AG04450 (cell line): Measurements from ENCODE around the gene TP53. TPM values are rescaled to one million over a fixed set of nuclear protein-coding genes. Genes with fewer than 3 reads are reported as not detected.
A peak's percentile ranks its signal among the peaks of the same experiment; 100 is the strongest.

ENCODE experiments used
- CTCF ChIA-PET: fragments of 300-600, 350-600 bp; formaldehyde crosslinking; extraction: SDS; loops from one replicate; lab custom pipeline; 2022; ENCODE audit warnings: antibody characterized with exemption, inconsistent platforms; lab: Charles Lee
- POLR2A ChIA-PET: fragments of 350-600 bp; formaldehyde crosslinking; extraction: SDS; loops from one replicate; lab custom pipeline; 2021; ENCODE audit warnings: antibody characterized with exemption, inconsistent platforms; lab: Yijun Ruan, JAX
- DNase-seq: peaks from one replicate; pipeline ENCODE4 v3.0.0-alpha.2; 2011; ENCODE audit warnings: low read depth, low spot score
- H3K27ac ChIP-seq: one replicate; pipeline ENCODE4 v1.5.1; 2012; ENCODE audit warnings: low read depth, low read length, control low read depth
- H3K27me3 ChIP-seq: one replicate; pipeline ENCODE4 v1.6.0; 2012; ENCODE audit warnings: low read length; ENCODE audit not compliant: control insufficient read depth, insufficient read depth
- H3K4me3 ChIP-seq: 2 replicates; pipeline ENCODE4 v1.5.1; 2011; ENCODE audit warnings: mild to moderate bottlenecking, low read depth, low read length, control low read depth
- H3K9me3 ChIP-seq: 2 replicates; pipeline ENCODE4 v1.5.1; 2012; ENCODE audit warnings: low read length; ENCODE audit not compliant: control insufficient read depth, insufficient read depth
- polyA plus RNA-seq: library from polyadenylated mRNA; depleted of rRNA; stranded (reverse); fragments of >200 nt; gene quantifications from 2 replicates; pipeline ENCODE4 v1.2.3, GENCODE V29; 2011
- TF ChIP-seq, protein P1 (sequence below): IDR thresholded peaks from 2 replicates; pipeline ENCODE4 v1.5.1; 2011; ENCODE audit warnings: low read depth, low read length, control low read depth, inconsistent platforms

Gene TP53
- polyA plus RNA-seq, 1 experiment: 40.7 TPM

DNA sequence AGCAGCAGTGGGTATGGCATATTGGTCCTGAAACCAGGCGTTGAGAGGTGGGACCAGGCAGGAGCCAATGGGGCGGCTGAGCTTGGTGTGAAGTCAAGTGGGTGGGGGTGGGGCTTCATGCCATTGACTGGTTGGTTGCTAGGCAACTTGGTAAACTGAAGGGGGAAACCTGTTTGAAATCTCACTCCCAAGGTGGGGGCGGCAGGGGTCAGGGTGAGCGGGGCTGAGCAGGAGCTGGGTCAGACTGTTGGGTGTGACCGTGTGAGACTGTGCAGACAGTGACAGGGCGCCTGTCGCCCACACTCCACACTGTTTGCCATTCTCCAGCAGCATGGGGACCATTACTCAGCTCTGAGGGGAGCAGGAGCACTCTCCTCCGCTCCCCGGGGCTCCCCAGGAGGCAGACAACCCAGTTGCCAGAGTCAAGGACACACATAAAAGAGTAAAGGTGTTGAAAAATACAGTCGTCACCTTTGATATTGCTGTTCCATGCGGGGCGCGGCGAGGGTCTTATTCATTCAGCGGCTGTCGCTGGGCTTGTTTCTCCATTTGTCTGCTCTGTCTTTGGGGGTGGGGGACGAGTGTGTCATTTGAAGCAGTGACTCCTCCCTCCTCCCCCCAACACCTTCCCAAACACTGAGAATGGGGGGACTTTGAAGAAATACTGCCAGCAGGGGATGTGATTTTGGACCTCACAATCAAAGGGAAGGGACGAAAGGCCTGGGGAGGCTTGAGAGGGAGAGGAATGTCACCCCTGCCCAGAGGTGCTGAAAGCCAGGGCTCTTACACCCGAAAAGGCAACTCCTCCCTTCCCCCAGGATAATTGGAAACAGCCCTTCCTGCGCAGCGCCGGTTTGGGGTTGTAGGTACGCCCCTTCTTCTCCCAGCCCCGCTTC, 16.5 kb upstream of the TP53 start:
- H3K27ac ChIP-seq: no peak overlapping the region
- TF ChIP-seq, protein P1, sequence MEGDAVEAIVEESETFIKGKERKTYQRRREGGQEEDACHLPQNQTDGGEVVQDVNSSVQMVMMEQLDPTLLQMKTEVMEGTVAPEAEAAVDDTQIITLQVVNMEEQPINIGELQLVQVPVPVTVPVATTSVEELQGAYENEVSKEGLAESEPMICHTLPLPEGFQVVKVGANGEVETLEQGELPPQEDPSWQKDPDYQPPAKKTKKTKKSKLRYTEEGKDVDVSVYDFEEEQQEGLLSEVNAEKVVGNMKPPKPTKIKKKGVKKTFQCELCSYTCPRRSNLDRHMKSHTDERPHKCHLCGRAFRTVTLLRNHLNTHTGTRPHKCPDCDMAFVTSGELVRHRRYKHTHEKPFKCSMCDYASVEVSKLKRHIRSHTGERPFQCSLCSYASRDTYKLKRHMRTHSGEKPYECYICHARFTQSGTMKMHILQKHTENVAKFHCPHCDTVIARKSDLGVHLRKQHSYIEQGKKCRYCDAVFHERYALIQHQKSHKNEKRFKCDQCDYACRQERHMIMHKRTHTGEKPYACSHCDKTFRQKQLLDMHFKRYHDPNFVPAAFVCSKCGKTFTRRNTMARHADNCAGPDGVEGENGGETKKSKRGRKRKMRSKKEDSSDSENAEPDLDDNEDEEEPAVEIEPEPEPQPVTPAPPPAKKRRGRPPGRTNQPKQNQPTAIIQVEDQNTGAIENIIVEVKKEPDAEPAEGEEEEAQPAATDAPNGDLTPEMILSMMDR: no peak
- CTCF ChIA-PET: interaction anchor here (0.8 to 1.3 kb wide), 2 partner anchors 16 kb away, joined by 3 read pairs; partner anchors contain the start of gene WRAP53
- H3K4me3 ChIP-seq: peak overlapping the region; percentile 57; the same call in 1 of the 2 replicates
- POLR2A ChIA-PET: interaction anchor here (1.5 kb wide), 1 partner anchor 13 kb away, joined by 10 read pairs; the partner anchor contains the start of gene DNAH2
- no peaks in the 10 kb centered on the region; the same call in 1 of the 2 replicates for H3K9me3 ChIP-seq
- no peak for DNase-seq
- H3K27me3 ChIP-seq: peaks cover 18% of the 10 kb centered on the region

DNA sequence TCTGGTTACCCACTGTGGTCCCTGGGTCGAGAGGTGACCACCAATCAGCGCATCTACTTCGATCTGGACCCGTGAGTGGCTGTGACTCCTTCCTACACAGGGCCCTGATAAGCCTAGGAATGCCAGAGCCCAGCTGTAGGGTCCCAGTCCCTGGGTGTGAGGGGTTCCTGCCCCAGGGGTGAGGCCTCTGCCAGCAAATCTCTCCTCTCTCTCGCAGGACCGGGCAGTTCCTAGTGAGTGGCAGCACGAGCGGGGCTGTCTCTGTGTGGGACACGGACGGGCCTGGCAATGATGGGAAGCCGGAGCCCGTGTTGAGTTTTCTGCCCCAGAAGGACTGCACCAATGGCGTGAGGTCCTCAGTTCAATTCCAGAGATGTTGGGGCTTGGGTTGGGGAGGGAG, 15.5 kb upstream of the TP53 start:
- no peaks in the 10 kb centered on the region; the same call in 1 of the 2 replicates for H3K9me3 ChIP-seq
- ChIA-PET CTCF (interaction anchor here (1.3 kb wide), 1 partner anchor 15 kb away, joined by 3 read pairs; the partner anchor contains the start of gene WRAP53), POLR2A (interaction anchor here (0.6 kb wide), 1 partner anchor 14 kb away, joined by 5 read pairs; no protein-coding TSS in a partner anchor)
- H3K27ac ChIP-seq: no peak overlapping the region
- H3K27me3 ChIP-seq: peaks cover 18% of the 10 kb centered on the region
- H3K4me3 ChIP-seq: no peak overlapping the region
- DNase-seq: no peak
- TF ChIP-seq, protein P1: no peak

DNA sequence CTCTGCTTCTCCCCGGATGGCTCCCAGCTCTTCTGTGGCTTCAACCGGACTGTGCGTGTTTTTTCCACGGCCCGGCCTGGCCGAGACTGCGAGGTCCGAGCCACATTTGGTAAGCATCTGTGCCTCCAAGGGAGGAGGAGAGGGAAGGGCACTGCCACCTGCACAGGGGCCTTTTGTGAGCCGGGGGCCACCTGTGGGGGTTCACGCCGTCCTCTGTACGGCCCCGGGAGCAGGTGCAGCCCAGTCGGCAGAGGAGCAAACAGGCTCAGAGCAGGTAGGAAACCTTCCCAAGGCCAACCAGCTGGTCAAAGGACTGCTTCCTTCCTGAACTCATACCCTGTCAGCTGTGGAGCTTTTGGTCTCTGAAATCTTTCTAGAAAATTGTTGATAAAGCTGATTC, 14.4 kb upstream of the TP53 start:
- CTCF ChIA-PET: interaction anchor here (2.5 kb wide), 1 partner anchor 14 kb away, joined by 7 read pairs; the partner anchor contains the start of genes TP53 and WRAP53
- POLR2A ChIA-PET: no interaction called here
- TF ChIP-seq, protein P1: no peak
- no peak for DNase-seq
- H3K4me3 ChIP-seq: no peak overlapping the region
- peaks cover 18% of the 10 kb centered on the region for H3K27me3 ChIP-seq
- no peak overlapping the region for H3K27ac ChIP-seq
- H3K9me3 ChIP-seq: no peaks in the 10 kb centered on the region; the same call in 1 of the 2 replicates

DNA sequence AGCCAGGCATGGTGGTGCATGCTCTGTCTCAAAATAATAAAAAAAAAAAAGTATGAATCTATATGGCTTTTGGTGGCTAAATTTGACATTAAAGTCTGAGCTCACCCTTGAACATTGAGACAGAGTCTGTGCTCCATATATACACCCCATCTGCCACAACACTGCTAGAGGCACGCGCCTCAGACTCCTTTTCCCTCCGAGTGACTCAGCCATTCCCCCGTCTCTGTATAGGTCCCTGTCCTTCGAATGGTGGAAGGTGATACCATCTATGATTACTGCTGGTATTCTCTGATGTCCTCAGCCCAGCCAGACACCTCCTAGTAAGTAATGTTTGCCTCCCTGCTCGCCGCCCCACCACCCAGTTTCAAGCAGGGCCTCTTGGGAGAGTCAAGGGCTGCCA, 13.2 kb upstream of the TP53 start:
- H3K27ac ChIP-seq: no peak overlapping the region
- no peak for DNase-seq
- ChIA-PET POLR2A (no interaction called here), CTCF (interaction anchor here (0.6 to 2.5 kb wide), 4 partner anchors 13 to 289 kb away, joined by 3 to 7 read pairs (median 4); partner anchors contain the start of genes FXR2, TP53 and WRAP53)
- TF ChIP-seq, protein P1: no peak
- H3K4me3 ChIP-seq: no peak overlapping the region
- H3K27me3 ChIP-seq: peaks cover 8% of the 10 kb centered on the region
- H3K9me3 ChIP-seq: no peaks in the 10 kb centered on the region; the same call in 1 of the 2 replicates
